Posterior cingulate gyrus (tissue), 11 donors: ENCODE measurements around the gene GTF2H2.
"Not testable (repeated sequence)": the region's sequence is repeated elsewhere in the genome, so short reads cannot be mapped to it uniquely, and the experiment has no call there.

Source experiments
- DNase-seq, 10 donors: peaks; one replicate each; pipeline versions ENCODE4 v3.0.0 to v3.0.0-alpha.2; 2020 to 2021; ENCODE audit warnings: mixed read lengths in 3 of 10
- intact Hi-C: fragments of 100-400 bp; cut with DNase I; formaldehyde crosslinking; loops from one replicate; pipeline ENCODE4 v1.15.1; 2023

Gene GTF2H2

GRCh38 chr5:71067262-71067928, at the start of gene GTF2H2:
GTF2H2 (minus strand) TSS chr5:71067676; CDS start chr5:71062763, 4,913 bp downstream.
- intact Hi-C loops, DNase-seq: not testable (repeated sequence)

GRCh38 chr5:71109730-71110275, 42.3 kb upstream of the GTF2H2 start:
- intact Hi-C loops, DNase-seq: not testable (repeated sequence)

- DNase-seq, intact Hi-C loops: not testable (repeated sequence)
Measured at GRCh38 chr5:71099996-71100395, 32.5 kb upstream of the GTF2H2 start.

- DNase-seq, intact Hi-C loops: not testable (repeated sequence)
Measured at GRCh38 chr5:71097930-71098203, 30.4 kb upstream of the GTF2H2 start.

- intact Hi-C loops = not testable (repeated sequence)
- peak in 3 of 10 donors; percentile 1 to 35 (median 19) for DNase-seq
Measured at GRCh38 chr5:71097173-71097929, 29.9 kb upstream of the GTF2H2 start.

GRCh38 chr5:71089773-71090172, 22.3 kb upstream of the GTF2H2 start:
- DNase-seq, intact Hi-C loops: not testable (repeated sequence)

GRCh38 chr5:71088754-71089153, 21.3 kb upstream of the GTF2H2 start:
- DNase-seq = not testable (repeated sequence)

GRCh38 chr5:71086145-71086544, 18.7 kb upstream of the GTF2H2 start:
- DNase-seq, intact Hi-C loops: not testable (repeated sequence)

More at GRCh38 chr5:71088754-71089153, 21.3 kb upstream of the GTF2H2 start:
- intact Hi-C loops = not testable (repeated sequence)

- intact Hi-C loops, DNase-seq: not testable (repeated sequence)
Measured at GRCh38 chr5:71084280-71085063, 17.0 kb upstream of the GTF2H2 start.

- intact Hi-C loops, DNase-seq: not testable (repeated sequence)
Measured at GRCh38 chr5:71082898-71083297, 15.4 kb upstream of the GTF2H2 start.

- DNase-seq, intact Hi-C loops: not testable (repeated sequence)
Measured at GRCh38 chr5:71082340-71082739, 14.9 kb upstream of the GTF2H2 start.

- intact Hi-C loops, DNase-seq: not testable (repeated sequence)
Measured at GRCh38 chr5:71061322-71061721, 6.2 kb downstream of the GTF2H2 start.

- DNase-seq, intact Hi-C loops: not testable (repeated sequence)
Measured at GRCh38 chr5:71059426-71059825, 8.1 kb downstream of the GTF2H2 start.

- DNase-seq, intact Hi-C loops: not testable (repeated sequence)
Measured at GRCh38 chr5:71044808-71045207, 22.7 kb downstream of the GTF2H2 start.

- intact Hi-C loops, DNase-seq: not testable (repeated sequence)
Measured at GRCh38 chr5:71044128-71044527, 23.3 kb downstream of the GTF2H2 start.

GRCh38 chr5:71031046-71031776, 36.3 kb downstream of the GTF2H2 start:
- intact Hi-C loops, DNase-seq: not testable (repeated sequence)

GRCh38 chr5:71025289-71025953, 42.1 kb downstream of the GTF2H2 start, which contains the start of gene NAIP:
NAIP (minus strand) TSS chr5:71025339; CDS start chr5:71012915, 12,424 bp downstream.
- DNase-seq, intact Hi-C loops: not testable (repeated sequence)

- intact Hi-C loops, DNase-seq: not testable (repeated sequence)
Measured at GRCh38 chr5:71020643-71021042, 46.8 kb downstream of the GTF2H2 start.

- intact Hi-C loops, DNase-seq: not testable (repeated sequence)
Measured at GRCh38 chr5:71018376-71019005, 49.0 kb downstream of the GTF2H2 start.
